Neuronal stem cell (in vitro differentiated cells): ENCODE results near the gene SHANK3.

Experiments used
- DNase-seq: peaks from one replicate; pipeline ENCODE4 v3.0.0-alpha.2; 2013; ENCODE audit warnings: low spot score
- H2AFZ ChIP-seq: one replicate; pipeline ENCODE4 v1.6.1; 2013; ENCODE audit warnings: mild to moderate bottlenecking, low read length, inconsistent platforms
- H2AK5ac ChIP-seq: 2 replicates; pipeline ENCODE4 v1.6.1; 2013; ENCODE audit warnings: low read depth, mild to moderate bottlenecking, inconsistent platforms, low read length, moderate library complexity, mixed read lengths
- H2BK120ac ChIP-seq: 2 replicates; pipeline ENCODE4 v1.6.1; 2013; ENCODE audit warnings: low read depth, mild to moderate bottlenecking, inconsistent platforms, low read length, moderate library complexity, mixed read lengths
- H2BK12ac ChIP-seq: one replicate; pipeline ENCODE4 v1.6.1; 2013; ENCODE audit warnings: low read length, inconsistent platforms
- H2BK15ac ChIP-seq: 2 replicates; pipeline ENCODE4 v1.6.1; 2013; ENCODE audit warnings: mild to moderate bottlenecking, low read length, inconsistent platforms, mixed read lengths
- H2BK5ac ChIP-seq: one replicate; pipeline ENCODE4 v1.6.1; 2013; ENCODE audit warnings: inconsistent platforms, mild to moderate bottlenecking, low read length, moderate library complexity
- H3K14ac ChIP-seq: one replicate; pipeline ENCODE4 v1.6.1; 2013; ENCODE audit warnings: low read length, inconsistent platforms
- H3K18ac ChIP-seq: 2 replicates; pipeline ENCODE4 v1.6.1; 2013; ENCODE audit warnings: low read length, inconsistent platforms
- H3K23ac ChIP-seq: 2 replicates; pipeline ENCODE4 v1.6.1; 2013; ENCODE audit warnings: low read depth, mild to moderate bottlenecking, mixed read lengths, low read length, inconsistent platforms; ENCODE audit not compliant: poor library complexity
- H3K27ac ChIP-seq: replicated peaks from 3 replicates; pipeline ENCODE4 v1.5.1; 2013; ENCODE audit warnings: low read length, inconsistent platforms
- H3K27me3 ChIP-seq, 3 experiments: 2 replicates each; pipeline ENCODE4 v1.6.1; 2013; ENCODE audit warnings: low read length in 3 of 3, mild to moderate bottlenecking in 2 of 3, inconsistent platforms in 1 of 3, low read depth in 1 of 3, mixed read lengths in 1 of 3, moderate library complexity in 1 of 3; ENCODE audit not compliant: control insufficient read depth in 3 of 3, insufficient read depth in 3 of 3
- H3K36me3 ChIP-seq, 2 donors: replicated peaks in 1 of 2; 2 replicates each; pipeline ENCODE4 v1.6.1; 2013; ENCODE audit warnings: low read length in 2 of 2; ENCODE audit not compliant: control insufficient read depth in 2 of 2, insufficient read depth in 2 of 2
- H3K4ac ChIP-seq: 2 replicates; pipeline ENCODE4 v1.6.1; 2013; ENCODE audit warnings: inconsistent platforms, mild to moderate bottlenecking, low read length, moderate library complexity
- H3K4me1 ChIP-seq, 2 donors: 1 replicate in 1 of 2; 2 replicates in 1 of 2; pipeline ENCODE4 v1.6.1; 2013; ENCODE audit warnings: low read length in 2 of 2, low read depth in 1 of 2; ENCODE audit not compliant: control insufficient read depth in 2 of 2, insufficient read depth in 1 of 2
- H3K4me2 ChIP-seq: one replicate; pipeline ENCODE4 v1.6.1; 2013; ENCODE audit warnings: mild to moderate bottlenecking, low read length, inconsistent platforms; ENCODE audit not compliant: insufficient read depth, poor library complexity, severe bottlenecking
- H3K4me3 ChIP-seq, 2 donors: 2 replicates each; pipeline ENCODE4 v1.5.1; 2013; ENCODE audit warnings: low read length in 2 of 2, mild to moderate bottlenecking in 2 of 2, inconsistent platforms in 1 of 2, moderate library complexity in 1 of 2
- H3K79me1 ChIP-seq: one replicate; pipeline ENCODE4 v1.6.1; 2013; ENCODE audit warnings: low read depth, mild to moderate bottlenecking, inconsistent platforms, low read length, moderate library complexity
- H3K9ac ChIP-seq: one replicate; pipeline ENCODE4 v1.6.1; 2013; ENCODE audit warnings: mild to moderate bottlenecking, low read depth, low read length, inconsistent platforms; ENCODE audit not compliant: poor library complexity
- H3K9me3 ChIP-seq, 2 donors: replicated peaks in 1 of 2; 2 replicates each; pipeline versions ENCODE3 to v1.6.1; 2013; ENCODE audit warnings: low read length in 2 of 2, mild to moderate bottlenecking in 2 of 2, inconsistent platforms in 1 of 2, low read depth in 1 of 2, mixed read lengths in 1 of 2, moderate library complexity in 1 of 2; ENCODE audit not compliant: control insufficient read depth in 2 of 2, insufficient read depth in 1 of 2
- H4K8ac ChIP-seq: one replicate; pipeline ENCODE4 v1.6.1; 2013; ENCODE audit warnings: low read depth, mild to moderate bottlenecking, inconsistent platforms, low read length, moderate library complexity
- H4K91ac ChIP-seq: one replicate; pipeline ENCODE4 v1.6.1; 2013; ENCODE audit warnings: low read length, low read depth, mild to moderate bottlenecking, inconsistent platforms; ENCODE audit not compliant: poor library complexity
- WGBS, 2 donors: extraction: QIAGEN DNeasy Blood & Tissue Kit; methylation state at CpG; one replicate each; pipeline ENCODE4 v1.1.7; 2013; ENCODE audit warnings: missing lambda C conversion rate in 2 of 2, mixed read lengths in 1 of 2; ENCODE audit not compliant: insufficient read length in 2 of 2, insufficient replicate concordance in 1 of 2; ENCODE audit errors: extremely low coverage in 2 of 2; 5-methylcytosine and 5-hydroxymethylcytosine counted together

Gene SHANK3

GRCh38 chr22:50625568-50626313 lies 46.9 kb upstream of the SHANK3 start:
- no peaks in the 10 kb centered on the region for H3K36me3 ChIP-seq

DNA sequence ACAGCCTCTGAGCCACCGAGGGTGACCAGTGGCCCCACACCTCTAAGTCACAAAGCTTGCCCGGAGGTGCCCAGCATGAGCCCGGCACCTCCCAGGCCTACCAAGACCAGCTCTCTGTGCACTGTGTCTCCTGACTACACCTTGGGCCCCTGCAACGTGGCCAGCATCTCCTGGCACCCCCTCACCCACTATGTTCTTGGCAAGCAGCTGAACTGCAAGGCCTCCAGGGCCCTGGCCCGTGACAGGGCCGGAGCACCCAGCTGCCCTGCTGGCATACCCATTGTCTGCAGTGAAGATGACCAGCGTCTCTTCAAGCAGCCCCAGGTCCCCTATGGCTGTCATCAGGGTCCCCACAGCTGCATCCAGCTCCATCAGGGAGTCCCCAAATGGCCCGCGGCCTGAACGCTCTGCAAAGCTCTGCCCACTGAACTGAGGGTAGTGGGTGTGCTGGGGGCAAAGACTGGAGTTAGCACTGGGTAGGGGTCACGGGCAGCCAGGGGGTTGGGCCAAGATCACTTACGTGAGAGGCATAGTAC lies 46.2 kb upstream of the SHANK3 start:
- Histone ChIP-seq H2BK12ac (no peak overlapping the region), H3K4me2 (no peak overlapping the region), H3K18ac (peak overlapping the region; percentile 48), H3K23ac (peak overlapping the region; percentile 43), H3K9ac (no peak overlapping the region), H3K79me1 (peaks cover 2% of the 10 kb centered on the region), H3K4ac (no peak overlapping the region), H3K4me3 (peak overlapping the region in 1 of 2 donors; percentile 47), H3K14ac (no peak overlapping the region), H3K36me3 (no peaks in the 10 kb centered on the region), H4K8ac (no peak overlapping the region), H2BK120ac (no peak overlapping the region), H2AK5ac (peak overlapping the region; percentile 88), H3K27me3 (peaks cover 0 to 6% (median 0%) of the 10 kb centered on the region in 3 experiments), H2BK5ac (no peak overlapping the region), H2AFZ (no peak overlapping the region), H3K9me3 (no peaks in the 10 kb centered on the region), H3K27ac (no peak overlapping the region), H2BK15ac (no peak overlapping the region), H4K91ac (no peak overlapping the region), H3K4me1 (peaks cover 24 to 27% of the 10 kb centered on the region in 2 donors)
- no peak for DNase-seq
- WGBS, 2 donors: no CpG with 5 or more reads among the region's 12 CpGs

More at GRCh38 chr22:50625568-50626313, 46.9 kb upstream of the SHANK3 start:
- Histone ChIP-seq H4K91ac (no peak overlapping the region), H2BK15ac (no peak overlapping the region), H3K79me1 (peaks cover 2% of the 10 kb centered on the region), H3K9me3 (no peaks in the 10 kb centered on the region), H3K14ac (no peak overlapping the region), H2BK12ac (no peak overlapping the region), H3K18ac (no peak overlapping the region), H2BK120ac (no peak overlapping the region), H3K27me3 (peaks cover 0 to 8% (median 0%) of the 10 kb centered on the region in 3 experiments), H2AFZ (no peak overlapping the region), H3K4me3 (no peak overlapping the region), H3K23ac (peak overlapping the region; percentile 20), H3K4me1 (peaks cover 29 to 31% of the 10 kb centered on the region in 2 donors), H3K4me2 (no peak overlapping the region), H3K4ac (no peak overlapping the region), H2AK5ac (peak overlapping the region; percentile 88), H3K27ac (no peak overlapping the region), H2BK5ac (no peak overlapping the region), H4K8ac (no peak overlapping the region), H3K9ac (no peak overlapping the region)
- DNase-seq: no peak
- WGBS, 2 donors: no CpG with 5 or more reads among the region's 27 CpGs

DNA sequence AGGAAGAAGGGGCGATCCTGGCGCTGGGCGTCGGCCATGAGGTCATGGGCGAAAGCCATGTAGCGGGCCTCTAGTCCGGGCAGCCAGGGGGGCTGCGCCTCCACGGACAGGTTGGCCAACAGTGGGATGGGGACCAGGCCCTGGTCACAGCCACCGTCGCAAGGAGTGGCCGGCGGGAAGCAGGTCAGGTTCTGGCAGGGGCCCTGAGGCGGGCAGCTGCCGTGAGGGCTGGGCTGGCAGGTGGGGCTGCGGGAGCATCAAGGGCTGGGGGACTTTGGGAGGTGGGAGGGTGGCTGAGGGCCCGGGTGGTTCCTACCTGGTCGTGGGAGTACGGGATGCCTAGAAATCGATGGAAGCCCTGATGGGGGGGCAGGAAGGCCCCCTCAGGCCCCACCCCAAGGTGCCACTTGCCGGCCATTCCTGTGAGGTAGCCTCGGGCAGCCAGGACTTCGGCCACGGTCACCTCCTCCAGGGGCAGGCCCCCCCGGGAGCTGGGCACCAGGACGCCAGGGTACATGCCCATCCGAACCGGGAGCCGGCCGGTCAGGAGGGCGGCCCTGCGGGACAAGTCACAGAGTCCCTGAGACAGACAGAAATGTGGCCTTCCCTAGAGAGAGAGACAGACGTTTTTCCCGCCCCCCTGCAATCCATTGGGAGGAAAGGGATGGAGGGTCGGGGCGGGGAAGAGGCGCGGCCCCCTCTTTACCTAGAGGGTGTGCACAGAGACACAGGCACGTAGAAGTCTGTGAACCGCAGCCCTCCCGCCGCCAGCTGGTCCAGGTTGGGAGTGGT lies 45.6 kb upstream of the SHANK3 start:
- Histone ChIP-seq H2BK12ac (no peak overlapping the region), H3K4ac (no peak overlapping the region), H2BK5ac (peak overlapping the region; percentile 62), H2AK5ac (peak overlapping the region; percentile 88), H4K8ac (no peak overlapping the region), H3K4me1 (peaks cover 18 to 20% of the 10 kb centered on the region in 2 donors), H3K4me3 (peak overlapping the region; percentile 85 to 94), H3K23ac (peak overlapping the region; percentile 87), H3K9ac (peak overlapping the region; percentile 92), H3K36me3 (no peaks in the 10 kb centered on the region), H3K27me3 (peaks cover 0 to 6% (median 0%) of the 10 kb centered on the region in 3 experiments), H3K27ac (no peak overlapping the region), H3K14ac (peak overlapping the region; percentile 94), H2BK120ac (no peak overlapping the region), H2BK15ac (peak overlapping the region; percentile 93), H4K91ac (no peak overlapping the region), H3K18ac (peak overlapping the region; percentile 96), H2AFZ (peak overlapping the region; percentile 98), H3K79me1 (peaks cover 2% of the 10 kb centered on the region), H3K9me3 (no peaks in the 10 kb centered on the region), H3K4me2 (peak overlapping the region; percentile 99)
- no peak for DNase-seq
- no CpG with 5 or more reads among the region's 42 CpGs for WGBS, 2 donors
